HG03025 (cell line): Measurements from ENCODE around the gene CARHSP1.
"Not testable (repeated sequence)": the region's sequence is repeated elsewhere in the genome, so short reads cannot be mapped to it uniquely, and the experiment has no call there.

Experiments
- ATAC-seq: cut with Tn5 transposase; IDR thresholded peaks from one replicate; pipeline ENCODE4 v1.9.1; 2021; ENCODE audit warnings: mild to moderate bottlenecking, moderate library complexity; ENCODE audit not compliant: unreplicated experiment, low FRiP score

The CARHSP1 gene

GRCh38 chr16:8868416-8869211 is at the start of gene CARHSP1:
Gene CARHSP1 (minus strand): TSS chr16:8869006. CDS start chr16:8859328, 9,678 bp downstream.
- ATAC-seq, result peak; percentile 72

GRCh38 chr16:8917336-8917735 is 48.5 kb upstream of the CARHSP1 start:
- ATAC-seq, result not testable (repeated sequence)

- ATAC-seq, result no peak
These were observed 47.9 kb upstream of the CARHSP1 start for GRCh38 chr16:8916541-8917225.

- no peak for ATAC-seq
These were observed 47.0 kb upstream of the CARHSP1 start for GRCh38 chr16:8915722-8916301.

- no peak for ATAC-seq
These were observed 45.3 kb upstream of the CARHSP1 start for GRCh38 chr16:8914098-8914497.

GRCh38 chr16:8912793-8913192 is 44.0 kb upstream of the CARHSP1 start:
- no peak for ATAC-seq

GRCh38 chr16:8910811-8911210 is 42.0 kb upstream of the CARHSP1 start:
- no peak for ATAC-seq

- ATAC-seq, result no peak
These were observed 40.1 kb upstream of the CARHSP1 start for GRCh38 chr16:8908810-8909468.

- no peak for ATAC-seq
These were observed 38.3 kb upstream of the CARHSP1 start for GRCh38 chr16:8907096-8907495.

GRCh38 chr16:8905795-8906591 is 37.2 kb upstream of the CARHSP1 start:
- no peak for ATAC-seq

- ATAC-seq, result no peak
These were observed 36.5 kb upstream of the CARHSP1 start for GRCh38 chr16:8905168-8905762.

- no peak for ATAC-seq
These were observed 35.2 kb upstream of the CARHSP1 start for GRCh38 chr16:8904018-8904430.

- ATAC-seq, result no peak
These were observed 34.2 kb upstream of the CARHSP1 start for GRCh38 chr16:8903004-8903403.

- no peak for ATAC-seq
These were observed 32.6 kb upstream of the CARHSP1 start for GRCh38 chr16:8901320-8901861.

GRCh38 chr16:8900343-8900742 is 31.5 kb upstream of the CARHSP1 start:
- no peak for ATAC-seq

GRCh38 chr16:8899709-8900317 is 31.0 kb upstream of the CARHSP1 start:
- no peak for ATAC-seq

- no peak for ATAC-seq
These were observed 30.0 kb upstream of the CARHSP1 start for GRCh38 chr16:8898660-8899318.

- no peak for ATAC-seq
These were observed 26.0 kb upstream of the CARHSP1 start for GRCh38 chr16:8894736-8895334.
